ENCODE results near the gene TRIM47. TPM values are rescaled to one million over a fixed set of nuclear protein-coding genes. Genes with fewer than 3 reads are reported as not detected.

TRIM47 gene
- total RNA-seq, 1 donor, result 15.1 TPM

GRCh38 chr17:75909051-75909811 lies 30.9 kb upstream of the TRIM47 start:
- no peak overlapping the region for H3K4me3 ChIP-seq (ENCODE audit: low read depth, low read length)
- TF ChIP-seq, protein P1, sequence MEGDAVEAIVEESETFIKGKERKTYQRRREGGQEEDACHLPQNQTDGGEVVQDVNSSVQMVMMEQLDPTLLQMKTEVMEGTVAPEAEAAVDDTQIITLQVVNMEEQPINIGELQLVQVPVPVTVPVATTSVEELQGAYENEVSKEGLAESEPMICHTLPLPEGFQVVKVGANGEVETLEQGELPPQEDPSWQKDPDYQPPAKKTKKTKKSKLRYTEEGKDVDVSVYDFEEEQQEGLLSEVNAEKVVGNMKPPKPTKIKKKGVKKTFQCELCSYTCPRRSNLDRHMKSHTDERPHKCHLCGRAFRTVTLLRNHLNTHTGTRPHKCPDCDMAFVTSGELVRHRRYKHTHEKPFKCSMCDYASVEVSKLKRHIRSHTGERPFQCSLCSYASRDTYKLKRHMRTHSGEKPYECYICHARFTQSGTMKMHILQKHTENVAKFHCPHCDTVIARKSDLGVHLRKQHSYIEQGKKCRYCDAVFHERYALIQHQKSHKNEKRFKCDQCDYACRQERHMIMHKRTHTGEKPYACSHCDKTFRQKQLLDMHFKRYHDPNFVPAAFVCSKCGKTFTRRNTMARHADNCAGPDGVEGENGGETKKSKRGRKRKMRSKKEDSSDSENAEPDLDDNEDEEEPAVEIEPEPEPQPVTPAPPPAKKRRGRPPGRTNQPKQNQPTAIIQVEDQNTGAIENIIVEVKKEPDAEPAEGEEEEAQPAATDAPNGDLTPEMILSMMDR (IDR thresholded peaks at IDR 0.05; ENCODE audit: insufficient read depth, low read depth, low read length), result no peak
- no peak for DNase-seq (ENCODE audit: low read depth)

GRCh38 chr17:75908201-75908600 lies 29.8 kb upstream of the TRIM47 start:
- no peak for DNase-seq (ENCODE audit: low read depth)
- TF ChIP-seq, protein P1 (IDR thresholded peaks at IDR 0.05; ENCODE audit: insufficient read depth, low read depth, low read length), result no peak

GRCh38 chr17:75906143-75906884 lies 27.9 kb upstream of the TRIM47 start:
- TF ChIP-seq, protein P1 (IDR thresholded peaks at IDR 0.05; ENCODE audit: insufficient read depth, low read depth, low read length), result no peak
- DNase-seq (ENCODE audit: low read depth), result no peak
- H3K4me3 ChIP-seq (ENCODE audit: low read depth, low read length), result no peak overlapping the region

More at GRCh38 chr17:75908201-75908600, 29.8 kb upstream of the TRIM47 start:
- no peak overlapping the region for H3K4me3 ChIP-seq (ENCODE audit: low read depth, low read length)

- peak; percentile 95 for DNase-seq (ENCODE audit: low read depth)
- TF ChIP-seq, protein P1 (IDR thresholded peaks at IDR 0.05; ENCODE audit: insufficient read depth, low read depth, low read length), result peak; percentile 88
- peak within 1 kb of the TSS; percentile 84 for H3K4me3 ChIP-seq (ENCODE audit: low read depth, low read length)
Measured at GRCh38 chr17:75904749-75905521, 26.6 kb upstream of the TRIM47 start, which contains the start of gene MRPL38. MRPL38 (minus strand) TSS chr17:75904884; CDS start chr17:75904875, 9 bp downstream.

DNA sequence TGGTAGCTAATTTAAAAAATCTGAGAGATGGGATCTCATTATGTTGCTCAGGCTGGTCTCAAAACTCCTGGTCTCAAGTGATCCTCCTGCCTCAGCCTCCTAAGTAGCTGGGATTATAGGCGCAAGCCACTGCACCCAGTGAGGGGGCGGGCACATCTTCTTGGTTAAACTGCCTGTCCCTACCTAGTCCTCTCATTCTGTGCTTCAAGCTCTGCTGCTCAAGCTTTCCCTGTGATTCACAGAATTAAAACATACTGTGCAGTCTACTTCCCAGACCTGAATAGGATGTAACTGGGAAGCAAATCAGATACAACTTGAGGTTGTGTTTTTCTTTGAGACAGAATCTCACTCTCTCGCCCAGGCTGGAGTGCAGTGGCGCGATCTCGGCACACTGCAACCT lies 24.0 kb upstream of the TRIM47 start:
- H3K4me3 ChIP-seq (ENCODE audit: low read depth, low read length), result no peak overlapping the region
- no peak for DNase-seq (ENCODE audit: low read depth)
- TF ChIP-seq, protein P1 (IDR thresholded peaks at IDR 0.05; ENCODE audit: insufficient read depth, low read depth, low read length), result no peak

GRCh38 chr17:75901727-75902126 lies 23.3 kb upstream of the TRIM47 start:
- H3K4me3 ChIP-seq (ENCODE audit: low read depth, low read length), result no peak overlapping the region
- no peak for DNase-seq (ENCODE audit: low read depth)
- TF ChIP-seq, protein P1 (IDR thresholded peaks at IDR 0.05; ENCODE audit: insufficient read depth, low read depth, low read length), result no peak
